CD4-positive, alpha-beta T cell treated with Interleukin-17A for 1 hour (primary cell): ENCODE data around the gene UBR2.
"Not testable (repeated sequence)": the region's sequence is repeated elsewhere in the genome, so short reads cannot be mapped to it uniquely, and the experiment has no call there.

Experiments
- DNase-seq: peaks from one replicate; pipeline ENCODE4 v3.0.0-alpha.2; 2020

The UBR2 gene

DNA sequence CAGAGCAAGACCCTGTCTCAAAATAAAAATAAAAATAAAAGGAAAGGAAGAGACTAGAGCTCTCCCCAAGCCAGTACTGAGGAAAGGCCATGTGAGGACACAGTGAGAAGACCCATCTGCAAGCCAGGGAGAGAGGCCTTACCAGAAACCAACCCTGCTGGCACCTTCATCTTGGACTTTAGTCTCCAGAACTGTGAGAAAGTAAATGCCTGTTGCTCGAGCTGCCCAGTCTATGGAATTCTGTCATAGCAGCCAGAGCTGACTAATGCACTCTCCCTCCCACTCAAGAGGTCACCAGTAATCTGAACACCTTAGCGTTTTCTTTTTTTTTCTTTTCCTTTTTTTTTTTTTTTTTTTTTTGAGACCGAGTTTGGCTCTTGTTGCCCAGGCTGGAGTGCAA lies 165.9 kb downstream of the UBR2 start:
- no peak for DNase-seq

- DNase-seq = not testable (repeated sequence)
Measured at GRCh38 chr6:42733867-42734481, 170.1 kb downstream of the UBR2 start.

DNA sequence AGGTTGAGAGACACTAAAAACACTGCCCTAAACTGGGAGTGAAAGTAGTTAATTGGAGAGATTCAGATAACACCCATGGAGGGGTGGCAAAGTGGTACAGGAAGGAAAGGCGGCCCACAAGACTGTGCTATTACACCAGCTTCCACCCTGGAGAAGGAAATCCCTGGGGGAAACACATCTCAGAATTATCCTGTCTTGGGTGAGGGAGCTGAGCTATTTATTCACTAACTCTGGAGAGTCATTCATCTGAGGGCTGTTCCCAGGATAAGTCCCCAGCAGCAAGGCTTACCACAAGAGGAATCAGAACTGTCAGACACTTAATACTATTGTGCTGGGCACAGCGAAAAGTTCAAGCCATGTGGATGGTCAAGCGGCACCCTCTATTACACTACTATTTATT lies 172.1 kb downstream of the UBR2 start:
- no peak for DNase-seq

- no peak for DNase-seq
Measured at GRCh38 chr6:42740725-42741124, 176.9 kb downstream of the UBR2 start.

DNA sequence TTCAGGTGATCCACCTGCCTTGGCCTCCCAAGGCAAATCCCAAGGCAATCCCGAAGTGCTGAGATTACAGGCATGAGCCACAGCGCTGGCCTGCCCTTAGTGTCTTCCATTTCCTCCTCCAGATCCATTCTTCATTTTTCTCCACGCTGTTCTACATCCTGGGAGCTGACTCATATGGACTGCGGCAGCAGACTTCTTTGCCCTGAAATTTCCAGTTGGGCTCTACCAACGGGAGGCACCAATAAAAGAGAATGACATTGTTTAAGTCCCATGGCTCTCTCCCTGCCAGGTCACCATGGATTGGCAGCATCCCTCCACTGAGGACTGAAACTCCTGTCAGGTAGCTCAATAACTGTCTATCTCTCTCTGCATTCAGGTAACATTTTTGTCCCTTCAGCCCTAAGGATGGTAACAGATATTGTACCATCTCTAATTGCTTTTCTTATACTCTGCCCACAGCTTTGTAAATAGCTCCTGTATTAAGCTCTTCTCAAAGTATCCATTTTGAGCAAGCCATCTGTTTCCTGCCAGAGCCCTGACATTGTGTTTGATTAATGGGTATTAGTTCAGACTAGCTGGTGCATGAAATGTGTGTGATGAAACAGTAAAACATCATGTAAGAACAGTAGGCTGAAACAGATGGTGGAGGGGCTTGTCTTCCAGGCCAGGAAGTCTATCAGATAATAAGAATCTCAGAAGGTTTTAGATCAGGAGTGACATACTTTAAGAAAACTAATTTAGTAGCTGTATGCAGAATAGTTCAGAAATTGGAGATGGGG lies 178.5 kb downstream of the UBR2 start:
- DNase-seq = no peak
